Mesodermal cell (in vitro differentiated cells): ENCODE measurements around the gene RRH.
"Not testable (repeated sequence)": the region's sequence is repeated elsewhere in the genome, so short reads cannot be mapped to it uniquely, and the experiment has no call there.

Experiments
- H3K27ac ChIP-seq: 2 replicates; pipeline ENCODE4 v1.7.0; 2013; ENCODE audit warnings: mild to moderate bottlenecking, low read depth, low read length, moderate library complexity; ENCODE audit not compliant: severe bottlenecking
- H3K36me3 ChIP-seq: 2 replicates; pipeline ENCODE4 v1.7.1; 2013; ENCODE audit warnings: mild to moderate bottlenecking, low read length, moderate library complexity; ENCODE audit not compliant: control insufficient read depth, insufficient read depth
- H3K4me1 ChIP-seq: one replicate; pipeline ENCODE4 v1.7.1; 2013; ENCODE audit warnings: mild to moderate bottlenecking, low read length; ENCODE audit not compliant: insufficient read depth, control insufficient read depth, poor library complexity, severe bottlenecking
- H3K4me3 ChIP-seq: 2 replicates; pipeline ENCODE4 v1.7.0; 2013; ENCODE audit warnings: low read length, control low read depth, mild to moderate bottlenecking; ENCODE audit not compliant: insufficient read depth, poor library complexity, severe bottlenecking; ENCODE audit errors: extremely low read depth
- H3K9me3 ChIP-seq: 2 replicates; pipeline ENCODE4 v1.7.1; 2013; ENCODE audit warnings: mild to moderate bottlenecking, low read length, moderate library complexity; ENCODE audit not compliant: control insufficient read depth
- WGBS, 2 experiments: methylation state at CpG; one replicate each; pipeline ENCODE4 v1.1.5; 2013; ENCODE audit warnings: missing lambda C conversion rate in 2 of 2; ENCODE audit not compliant: insufficient coverage in 2 of 2; 5-methylcytosine and 5-hydroxymethylcytosine counted together

The RRH gene

GRCh38 chr4:109836985-109837384 lies 9.2 kb downstream of the RRH start:
- no peaks in the 10 kb centered on the region for H3K4me1 ChIP-seq
- H3K4me3 ChIP-seq, result no peak overlapping the region
- WGBS, 2 experiments, result no CpG with 5 or more reads among the region's 3 CpGs
- no peak overlapping the region for H3K27ac ChIP-seq
- no peaks in the 10 kb centered on the region for H3K36me3 ChIP-seq
- no peaks in the 10 kb centered on the region for H3K9me3 ChIP-seq

DNA sequence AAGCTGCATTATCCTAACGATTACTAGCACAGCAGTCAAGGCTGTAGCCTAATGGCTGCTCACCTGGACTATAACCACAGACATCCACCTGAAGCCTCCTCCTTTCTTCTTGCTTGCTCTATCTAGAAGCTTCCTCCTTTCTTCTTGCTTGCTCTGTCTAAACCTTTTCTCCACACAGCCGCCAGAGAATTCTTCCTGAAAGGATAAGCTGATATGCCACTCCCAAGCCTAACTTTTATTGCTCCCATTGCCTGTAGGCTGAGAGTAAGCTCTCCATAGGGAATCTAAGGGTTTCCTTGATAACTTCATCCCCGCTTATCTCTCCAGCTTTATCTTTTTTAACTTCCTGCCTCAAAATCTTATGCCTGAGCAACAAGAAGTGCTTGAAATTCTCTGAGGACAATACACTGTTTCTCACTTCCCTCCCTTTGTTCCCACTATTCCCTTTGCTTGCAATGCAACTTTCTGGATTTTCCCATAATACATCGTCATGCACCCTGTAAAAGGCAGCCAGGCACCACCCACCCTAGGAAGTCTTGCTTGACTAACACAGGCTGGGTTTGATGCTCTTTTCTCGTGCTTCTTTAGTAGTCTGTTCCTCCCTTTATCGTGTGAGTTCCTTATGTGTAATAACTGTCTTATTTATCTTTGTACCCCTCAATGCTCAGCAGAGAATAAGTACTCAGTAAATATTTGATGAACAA lies 18.8 kb downstream of the RRH start:
- no peaks in the 10 kb centered on the region for H3K4me1 ChIP-seq
- no peaks in the 10 kb centered on the region for H3K9me3 ChIP-seq
- H3K4me3 ChIP-seq, result no peak overlapping the region
- WGBS, 2 experiments, result 66 to 68% methylated on average over 3 to 5 of the region's 6 CpGs
- H3K27ac ChIP-seq, result peak overlapping the region; percentile 32
- H3K36me3 ChIP-seq, result no peaks in the 10 kb centered on the region

- 77 to 100% methylated on average over 2 to 4 of the region's 5 CpGs for WGBS, 2 experiments
- peak within 1 kb of the TSS; percentile 32 for H3K27ac ChIP-seq
- no peaks in the 10 kb centered on the region for H3K4me1 ChIP-seq
- H3K4me3 ChIP-seq, result no peak within 1 kb of the TSS
- H3K9me3 ChIP-seq, result no peaks in the 10 kb centered on the region
- no peaks in the 10 kb centered on the region for H3K36me3 ChIP-seq
These were observed 20.2 kb downstream of the RRH start, which contains the start of gene LRIT3 for GRCh38 chr4:109847896-109848442. Gene LRIT3 (plus strand): TSS chr4:109848107. CDS start chr4:109848202, 95 bp downstream.

GRCh38 chr4:109848501-109848900 lies 20.7 kb downstream of the RRH start:
- no peaks in the 10 kb centered on the region for H3K36me3 ChIP-seq
- H3K27ac ChIP-seq, result no peak overlapping the region
- no peaks in the 10 kb centered on the region for H3K9me3 ChIP-seq
- no peaks in the 10 kb centered on the region for H3K4me1 ChIP-seq
- WGBS, 2 experiments, result 64 to 100% methylated on average over 1 to 2 of the region's 2 CpGs
- no peak overlapping the region for H3K4me3 ChIP-seq

GRCh38 chr4:109850601-109851000 lies 22.8 kb downstream of the RRH start:
- H3K36me3 ChIP-seq, result no peaks in the 10 kb centered on the region
- H3K27ac ChIP-seq, result no peak overlapping the region
- no peaks in the 10 kb centered on the region for H3K9me3 ChIP-seq
- no peak overlapping the region for H3K4me3 ChIP-seq
- 80 to 88% methylated on average over 3 to 5 of the region's 5 CpGs for WGBS, 2 experiments
- H3K4me1 ChIP-seq, result no peaks in the 10 kb centered on the region

DNA sequence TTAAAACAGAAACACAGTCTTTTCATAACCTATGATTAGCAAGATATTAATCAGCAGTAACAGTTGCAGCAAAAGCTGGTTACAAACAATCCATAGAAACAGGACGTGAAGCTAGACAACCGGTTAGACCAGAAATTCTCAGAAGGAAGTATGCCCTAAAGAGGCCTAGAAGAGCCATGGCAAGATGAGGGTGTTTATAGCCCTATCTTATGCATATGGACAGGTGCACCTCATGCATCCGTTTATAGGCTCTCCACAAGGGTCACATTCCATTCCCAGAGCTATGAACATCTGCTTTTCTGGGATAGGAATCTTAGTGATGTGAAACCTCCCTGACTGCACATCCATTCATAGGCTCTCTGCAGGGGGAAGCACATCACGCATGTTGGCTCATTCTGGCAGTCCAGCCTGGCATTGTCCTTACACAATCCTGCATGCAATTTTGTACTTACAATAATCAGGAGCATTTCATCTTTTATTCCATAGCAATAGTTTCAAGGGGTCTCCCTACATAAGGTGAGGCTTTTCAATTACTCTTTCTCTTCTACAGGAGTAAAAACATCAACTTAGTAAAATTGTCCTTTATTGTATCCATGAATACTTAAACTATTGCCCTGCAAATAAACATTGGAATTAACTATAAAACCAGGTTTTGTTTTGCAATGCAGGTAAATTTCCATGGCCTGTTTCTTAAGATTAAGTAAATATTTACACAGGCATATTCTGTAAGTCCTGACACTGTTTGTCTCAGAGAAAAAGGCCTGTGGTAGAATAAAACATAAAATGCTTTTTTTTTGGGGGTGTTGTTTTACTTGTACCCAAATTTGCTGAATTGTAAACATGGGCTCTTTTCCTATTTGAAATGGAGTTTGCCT lies 31.9 kb downstream of the RRH start:
- not testable (repeated sequence) for H3K4me1 ChIP-seq, H3K36me3 ChIP-seq, H3K27ac ChIP-seq, H3K4me3 ChIP-seq, H3K9me3 ChIP-seq
- 75% methylated on average over 3 of the region's 4 CpGs; no CpG with 5 or more reads in 1 of the 2 experiments for WGBS, 2 experiments

- Histone ChIP-seq H3K27ac (no peak overlapping the region), H3K4me1 (no peaks in the 10 kb centered on the region), H3K36me3 (no peaks in the 10 kb centered on the region), H3K9me3 (peaks cover 4% of the 10 kb centered on the region), H3K4me3 (no peak overlapping the region)
- WGBS, 2 experiments, result no CpG with 5 or more reads among the region's 2 CpGs
These were observed 33.5 kb downstream of the RRH start for GRCh38 chr4:109861271-109861670.

- Histone ChIP-seq H3K9me3 (peaks cover 4% of the 10 kb centered on the region), H3K4me1 (no peaks in the 10 kb centered on the region), H3K36me3 (no peaks in the 10 kb centered on the region), H3K4me3 (no peak overlapping the region), H3K27ac (no peak overlapping the region)
- 100% methylated on average over 2 of the region's 3 CpGs for WGBS, 2 experiments
These were observed 34.2 kb downstream of the RRH start for GRCh38 chr4:109861916-109862511.

DNA sequence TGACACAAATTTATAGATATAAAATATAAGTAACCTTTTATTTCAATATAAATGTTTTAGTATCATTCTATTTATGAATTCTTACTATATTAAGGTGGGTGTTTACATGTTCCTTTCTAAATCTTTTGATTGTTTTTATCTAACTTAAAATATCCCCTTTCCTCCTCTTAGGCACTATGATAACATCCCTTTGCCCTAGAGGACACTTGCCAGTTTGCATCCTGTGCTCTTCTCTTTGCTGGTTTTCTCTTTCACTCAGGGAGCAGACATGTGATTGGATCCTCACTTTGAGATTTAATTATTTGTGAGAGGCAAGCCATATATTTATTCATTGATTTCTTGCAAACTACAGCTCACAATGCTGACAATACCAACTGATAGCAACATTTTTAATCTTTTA lies 36.4 kb downstream of the RRH start:
- H3K4me3 ChIP-seq, result no peak overlapping the region
- H3K4me1 ChIP-seq, result no peaks in the 10 kb centered on the region
- H3K36me3 ChIP-seq, result no peaks in the 10 kb centered on the region
- no peak overlapping the region for H3K27ac ChIP-seq
- H3K9me3 ChIP-seq, result no peaks in the 10 kb centered on the region

DNA sequence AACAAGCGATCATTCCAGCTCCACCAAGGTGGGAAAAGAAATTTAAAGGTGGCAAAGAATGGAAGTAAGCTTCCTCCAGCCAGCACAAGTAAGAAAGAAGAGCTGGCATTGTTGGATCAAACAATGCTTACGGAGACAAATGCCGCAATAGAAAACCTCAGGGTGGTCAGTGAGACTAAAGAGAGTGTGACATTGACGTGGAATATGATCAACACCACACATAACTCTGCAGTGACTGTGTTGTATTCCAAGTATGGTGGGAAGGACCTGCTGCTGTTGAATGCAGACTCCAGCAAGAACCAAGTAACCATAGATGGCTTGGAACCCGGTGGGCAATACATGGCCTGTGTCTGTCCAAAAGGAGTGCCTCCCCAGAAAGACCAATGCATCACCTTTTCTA lies 42.3 kb downstream of the RRH start:
- Histone ChIP-seq H3K36me3 (no peaks in the 10 kb centered on the region), H3K4me1 (no peaks in the 10 kb centered on the region), H3K9me3 (no peaks in the 10 kb centered on the region), H3K4me3 (no peak overlapping the region), H3K27ac (no peak overlapping the region)
- WGBS, 2 experiments, result 33 to 50% methylated on average over 1 of the region's 5 CpGs
